ENCODE data around the gene GLRX3.

GLRX3 gene

DNA sequence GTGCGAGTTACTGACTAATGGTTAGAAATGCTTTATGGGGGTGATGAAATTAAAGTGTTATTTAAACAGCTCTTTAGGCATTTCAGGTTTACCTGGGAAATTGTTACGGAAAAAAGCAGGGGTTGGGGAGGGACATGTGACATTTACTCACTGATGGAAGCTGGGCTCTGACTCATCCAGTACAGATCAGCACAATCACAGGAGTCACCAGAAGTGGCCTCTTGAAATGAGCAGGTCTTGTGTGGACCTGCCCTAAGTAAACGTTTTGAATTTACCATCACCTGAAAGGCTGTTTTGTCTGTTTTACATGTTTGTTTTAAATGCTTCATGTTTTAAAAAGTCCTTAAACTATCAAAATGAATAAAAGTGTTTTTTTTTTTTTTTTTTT, 2.3 kb downstream of the GLRX3 start:
- peak; percentile 4 for DNase-seq

DNA sequence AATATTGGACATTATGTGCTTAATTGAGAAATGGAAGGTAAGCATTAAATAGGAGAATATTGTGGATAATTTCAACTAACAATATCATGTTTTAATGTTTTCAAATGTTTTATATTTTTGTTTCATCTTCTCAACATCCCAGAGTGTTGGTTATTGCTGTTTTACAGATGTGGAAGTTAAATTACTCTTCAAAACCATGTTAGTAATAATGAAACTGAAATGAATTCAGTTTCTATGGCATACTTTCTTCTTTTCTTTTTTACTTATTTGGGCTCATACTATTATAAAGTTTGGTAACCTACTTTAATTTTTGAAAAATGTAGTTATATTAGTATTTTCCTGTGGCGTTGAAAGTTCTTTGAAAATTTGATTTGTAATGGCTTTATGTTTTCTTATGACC, 4.2 kb downstream of the GLRX3 start:
- DNase-seq, result no peak

DNA sequence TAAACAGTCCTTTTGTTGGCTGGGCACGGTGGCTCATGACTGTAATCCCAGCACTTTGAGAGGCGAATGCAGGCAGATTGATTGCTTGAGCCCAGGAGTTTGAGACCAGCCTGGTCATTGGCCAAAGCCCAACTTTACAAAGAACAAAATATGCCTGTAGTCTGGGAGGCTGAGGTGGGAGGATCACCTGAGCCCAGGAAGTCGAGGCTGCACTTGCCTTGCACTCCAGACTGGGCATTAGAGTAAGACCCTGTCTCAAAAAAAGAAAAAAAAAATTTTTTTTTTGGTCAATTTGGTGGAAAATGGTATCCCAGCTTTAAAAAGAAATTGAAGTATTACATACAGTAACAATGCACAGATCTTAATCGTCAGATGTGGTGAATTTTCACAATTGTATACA, 4.8 kb downstream of the GLRX3 start:
- DNase-seq, result no peak

DNA sequence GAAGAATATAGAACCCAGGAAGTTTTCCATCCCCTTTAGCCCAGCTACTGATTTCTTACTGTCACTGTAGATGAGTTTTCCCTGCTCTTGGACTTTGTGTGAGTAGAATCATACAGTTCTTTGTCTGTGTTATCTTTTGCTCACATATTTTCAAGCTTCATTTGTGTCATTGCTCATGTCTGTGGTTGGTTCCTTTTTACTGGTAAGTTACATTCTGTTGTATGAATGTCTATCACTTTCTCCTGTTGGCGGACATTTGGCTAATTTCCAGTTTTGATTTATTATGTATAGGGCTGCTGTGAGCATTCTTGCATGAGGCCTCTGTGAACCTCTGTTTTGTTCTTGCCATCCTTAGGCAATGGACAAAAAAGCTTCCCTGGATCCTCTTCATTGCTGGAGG, 5.3 kb downstream of the GLRX3 start:
- DNase-seq, result peak; percentile 52

DNA sequence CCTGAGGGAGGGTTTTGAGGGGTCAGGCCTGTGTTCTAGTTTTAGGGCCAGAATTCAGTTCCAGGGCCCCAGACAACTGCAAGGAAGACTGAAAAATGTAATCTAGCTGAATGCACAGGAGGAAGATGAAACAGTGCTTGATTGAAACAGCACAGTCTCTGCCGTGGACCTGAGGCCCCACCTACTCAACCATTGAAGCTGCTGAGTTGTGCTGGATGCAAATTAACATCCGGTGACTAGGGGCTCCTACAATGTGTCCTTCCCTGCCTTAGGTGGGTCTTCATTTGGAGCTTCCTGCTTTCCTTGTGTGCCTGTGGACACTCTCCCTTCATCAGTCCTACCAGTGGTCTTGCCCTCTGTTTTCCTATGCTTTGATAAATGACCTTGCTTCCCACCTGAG, 5.7 kb downstream of the GLRX3 start:
- no peak for DNase-seq

DNA sequence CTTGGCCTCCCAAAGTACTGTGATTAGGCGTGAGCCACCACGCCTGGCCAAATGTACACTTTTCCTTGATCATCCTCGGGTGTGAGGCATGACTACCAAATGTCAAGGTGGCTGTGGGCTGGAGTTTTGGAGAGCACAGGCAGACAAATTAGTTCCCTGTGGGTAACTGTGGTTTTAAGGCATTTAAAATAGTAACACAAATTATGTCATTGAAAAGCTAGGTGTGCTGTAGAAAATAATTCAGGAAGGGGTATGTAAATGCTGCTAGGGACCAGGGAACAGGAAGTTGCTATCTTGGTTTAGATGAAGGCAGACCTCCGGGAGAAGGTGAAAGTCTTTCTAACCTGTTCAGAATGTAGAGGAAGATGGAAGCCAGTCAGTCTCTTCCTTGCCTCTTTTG, 9.9 kb downstream of the GLRX3 start:
- DNase-seq, result no peak

DNA sequence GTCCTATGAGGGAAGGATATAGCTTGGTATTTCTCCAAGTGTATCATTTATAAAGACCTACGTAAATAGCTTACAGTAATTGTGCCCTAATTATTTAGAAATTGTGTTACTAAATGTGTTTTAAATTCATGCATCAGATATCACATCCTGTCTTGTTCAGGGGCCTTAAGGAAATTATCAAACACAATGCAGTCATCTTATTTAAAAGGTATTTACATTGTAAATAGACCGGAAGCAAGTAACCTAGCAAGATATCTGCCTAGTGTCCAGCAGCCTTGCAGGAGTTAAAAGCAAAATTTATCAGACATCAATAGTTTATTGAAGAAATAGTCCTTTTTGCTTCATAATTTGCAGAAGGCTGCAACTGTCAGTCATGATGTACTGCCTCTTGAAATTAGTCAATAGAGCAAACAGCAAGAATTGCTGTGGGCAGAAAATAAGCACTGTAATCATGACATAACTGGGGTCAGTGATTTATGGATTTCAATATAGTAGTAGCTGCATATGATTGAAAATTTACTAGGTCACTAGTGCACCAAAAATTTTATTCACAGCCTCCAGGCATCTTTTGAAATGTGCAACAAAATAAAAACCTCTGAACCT, 23.1 kb downstream of the GLRX3 start:
- DNase-seq, result no peak

DNA sequence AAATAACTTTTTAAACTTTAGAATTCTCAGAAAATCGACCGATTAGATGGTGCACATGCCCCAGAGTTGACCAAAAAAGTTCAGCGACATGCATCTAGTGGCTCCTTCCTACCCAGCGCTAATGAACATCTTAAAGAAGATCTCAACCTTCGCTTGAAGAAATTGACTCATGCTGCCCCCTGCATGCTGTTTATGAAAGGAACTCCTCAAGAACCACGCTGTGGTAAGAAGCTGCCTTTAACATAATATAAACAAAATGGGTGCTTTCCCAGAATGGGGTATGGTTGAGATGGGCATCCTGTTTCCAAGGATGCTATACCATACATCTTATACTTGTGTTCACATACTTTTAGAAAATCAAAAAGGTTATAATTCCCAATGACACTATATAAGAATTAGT, 24.6 kb downstream of the GLRX3 start:
- no peak for DNase-seq

DNA sequence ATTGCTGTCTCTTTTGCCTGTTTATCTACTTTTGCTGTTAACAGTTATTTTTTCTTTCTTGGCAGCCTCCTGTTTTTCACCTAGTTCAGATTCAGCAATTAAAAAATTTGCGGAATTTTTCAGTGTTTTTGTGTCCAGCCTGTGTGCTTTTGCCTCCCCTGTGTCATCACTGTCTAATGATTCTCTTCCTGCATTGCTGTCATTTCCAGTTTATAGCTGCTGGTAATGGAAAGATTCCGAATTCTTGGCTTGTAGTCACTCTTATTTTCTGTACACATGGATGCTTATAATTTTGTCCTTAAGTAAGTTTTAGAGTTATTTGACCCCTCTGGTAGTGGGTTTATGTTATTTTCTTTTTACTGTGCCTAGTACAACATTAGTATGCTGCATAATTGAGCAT, 25.1 kb downstream of the GLRX3 start:
- no peak for DNase-seq

DNA sequence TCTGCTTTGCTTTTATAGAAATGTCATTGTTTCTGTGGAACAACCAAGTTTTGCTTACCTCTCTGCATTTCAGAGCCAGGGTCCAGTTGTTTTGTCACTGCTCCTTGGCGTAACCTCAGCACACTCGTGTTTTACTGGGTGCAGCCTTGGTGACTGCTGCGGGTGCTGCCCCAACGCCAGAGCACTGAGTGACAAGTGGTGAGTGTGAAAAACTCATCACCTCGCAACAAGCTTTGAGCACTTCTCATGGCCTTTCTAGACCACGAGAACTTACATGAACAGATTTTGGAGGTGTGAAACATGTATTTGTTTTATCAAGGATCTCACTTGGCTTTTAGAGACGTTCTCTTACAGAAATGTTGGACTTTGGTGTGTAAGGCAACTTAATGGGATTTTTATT, 31.0 kb downstream of the GLRX3 start:
- no peak for DNase-seq

DNA sequence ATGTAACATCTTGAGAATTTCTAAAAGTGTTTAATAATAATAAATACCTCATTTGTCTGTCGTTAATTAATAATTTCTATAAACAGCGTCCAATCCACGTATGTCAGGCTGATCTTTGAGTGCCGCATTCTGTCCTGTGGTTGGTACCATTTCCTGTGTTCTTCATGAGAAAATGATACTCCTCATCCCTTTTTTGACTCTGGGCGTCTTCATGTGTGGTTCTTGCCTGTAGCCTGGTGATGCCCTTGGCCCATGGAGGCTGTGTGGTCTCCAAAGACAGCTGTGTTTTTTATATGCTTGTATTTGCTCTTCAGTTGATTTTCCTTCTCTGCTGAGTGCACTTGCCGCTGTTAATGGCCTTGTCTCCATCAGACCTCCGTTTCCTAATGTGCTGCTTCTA, 31.5 kb downstream of the GLRX3 start:
- no peak for DNase-seq

DNA sequence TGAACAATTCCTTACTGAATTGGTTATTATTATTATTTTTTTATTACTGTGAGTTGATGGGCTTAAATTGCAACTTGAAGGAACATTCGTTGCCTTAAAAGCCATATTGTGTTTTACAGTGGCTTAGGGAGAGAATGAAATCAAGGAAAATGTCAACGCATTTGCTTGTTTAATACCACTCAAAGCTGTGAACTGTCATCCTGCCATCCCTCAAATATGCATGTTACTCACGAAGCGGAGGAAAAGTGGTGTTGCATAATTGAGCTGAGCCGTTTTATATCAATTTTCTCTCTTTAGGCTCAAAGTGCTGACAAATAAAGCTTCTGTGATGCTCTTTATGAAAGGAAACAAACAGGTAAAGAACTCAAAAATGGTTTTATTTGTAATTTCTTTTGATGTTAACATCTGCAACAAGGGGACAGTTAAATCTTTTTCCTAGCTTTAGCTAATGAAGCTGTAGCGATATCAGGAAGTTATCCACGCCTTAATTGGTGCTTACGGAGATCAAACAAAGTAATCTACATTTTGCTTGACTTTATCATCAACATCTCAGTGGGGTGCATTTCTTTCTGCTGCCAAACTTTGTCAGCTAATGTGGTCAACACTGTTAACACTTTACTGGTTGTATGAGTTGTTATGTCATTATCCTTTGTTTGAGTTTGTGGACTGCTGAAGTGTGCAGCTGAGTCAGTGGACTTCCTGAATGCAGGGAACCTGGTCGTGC, 33.1 kb downstream of the GLRX3 start:
- peak; percentile 32 for DNase-seq

DNA sequence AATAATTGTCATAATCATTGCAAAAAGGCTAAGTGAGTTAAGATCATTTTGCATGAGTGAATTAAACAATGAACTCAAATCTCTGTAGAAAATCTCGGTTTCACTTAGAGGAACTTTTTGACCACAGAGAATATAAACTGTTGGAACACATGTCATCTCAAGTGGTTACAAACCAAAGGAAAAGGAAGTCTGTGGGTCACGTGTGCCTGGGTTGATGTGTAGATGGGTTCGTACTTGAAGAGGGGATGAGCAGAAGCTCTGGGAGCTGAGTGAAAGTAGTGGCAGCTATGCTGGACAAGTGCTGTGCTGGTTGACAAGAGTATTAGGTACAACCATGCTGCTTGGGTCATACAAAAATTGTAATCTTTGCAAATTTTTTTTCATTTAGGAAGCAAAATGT, 35.0 kb downstream of the GLRX3 start:
- DNase-seq, result no peak

DNA sequence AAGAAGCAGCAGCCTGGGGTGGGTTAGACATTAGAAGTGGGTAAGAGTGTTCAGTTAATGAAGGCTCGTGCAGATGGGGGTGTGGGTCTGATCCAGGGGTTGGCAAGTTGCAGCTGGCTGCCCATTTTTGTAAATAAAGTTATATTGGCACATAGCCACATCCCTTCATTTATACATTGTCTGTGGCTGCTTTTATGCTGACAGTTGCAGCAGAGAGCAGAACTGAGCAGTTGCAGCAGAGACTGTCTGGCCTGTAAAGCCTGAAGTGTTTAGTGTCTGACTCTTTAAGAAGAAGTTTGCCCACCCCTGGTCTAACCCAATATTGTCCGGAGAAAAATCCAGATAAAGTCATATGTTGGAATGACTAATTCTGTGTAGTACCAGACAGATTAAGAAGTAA, 38.1 kb downstream of the GLRX3 start:
- no peak for DNase-seq

DNA sequence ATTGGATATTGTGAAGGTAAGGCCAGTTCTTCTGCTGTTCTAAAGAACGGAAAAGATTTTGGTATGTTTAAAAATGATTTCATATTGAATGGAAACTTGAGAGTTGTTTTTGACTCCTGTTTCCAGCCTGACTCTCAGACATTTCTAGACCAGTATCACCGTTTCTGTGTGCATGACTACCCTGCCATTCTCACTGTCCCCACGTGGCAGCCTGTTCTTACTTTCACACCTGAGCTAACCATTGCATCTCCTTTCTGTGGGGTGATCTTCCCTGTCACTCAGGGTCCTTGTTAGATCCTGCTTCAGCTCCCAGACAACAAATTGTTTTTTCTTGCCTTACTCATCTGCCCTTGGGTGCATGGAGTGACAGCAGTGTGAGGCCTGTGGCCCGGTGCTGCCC, 38.9 kb downstream of the GLRX3 start:
- DNase-seq, result no peak

DNA sequence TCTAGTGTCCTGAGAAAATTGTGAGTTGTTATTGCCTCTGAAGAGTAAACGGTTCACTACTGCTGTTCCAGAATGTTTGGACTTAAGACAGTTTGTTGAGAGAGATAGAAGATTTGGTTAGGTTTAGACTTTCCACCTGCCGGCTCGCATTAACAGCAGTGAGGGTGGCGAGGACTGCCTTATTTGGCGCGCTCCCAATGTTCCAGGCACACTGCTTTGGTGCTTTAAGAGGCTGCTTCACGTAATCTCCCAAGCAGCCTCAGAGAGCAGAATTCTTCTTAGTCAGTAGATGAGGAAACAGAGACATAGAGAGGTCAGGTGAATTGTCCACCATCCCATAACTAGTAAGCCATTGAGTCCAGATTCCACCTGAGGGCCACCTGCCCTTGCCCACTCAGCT, 41.1 kb downstream of the GLRX3 start:
- no peak for DNase-seq

DNA sequence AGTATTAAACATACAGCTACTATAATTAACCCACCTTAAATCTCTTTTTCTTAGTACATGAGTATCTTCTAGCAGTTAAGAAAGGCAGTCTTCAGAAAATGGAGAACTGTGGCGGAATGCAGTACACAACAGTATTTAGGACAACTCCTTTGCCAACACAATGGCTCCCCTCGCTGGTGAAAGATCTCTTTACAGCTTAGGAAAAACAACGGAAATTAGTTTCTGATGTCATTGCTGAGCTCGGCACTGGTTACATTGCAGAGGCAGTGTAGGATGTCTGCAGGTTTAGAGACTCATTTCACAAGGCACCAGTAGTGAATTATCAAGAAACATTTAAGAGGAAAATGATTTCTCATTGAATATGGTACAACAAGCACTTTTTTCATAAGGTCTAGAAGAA, 43.4 kb downstream of the GLRX3 start:
- peak; percentile 44 for DNase-seq

DNA sequence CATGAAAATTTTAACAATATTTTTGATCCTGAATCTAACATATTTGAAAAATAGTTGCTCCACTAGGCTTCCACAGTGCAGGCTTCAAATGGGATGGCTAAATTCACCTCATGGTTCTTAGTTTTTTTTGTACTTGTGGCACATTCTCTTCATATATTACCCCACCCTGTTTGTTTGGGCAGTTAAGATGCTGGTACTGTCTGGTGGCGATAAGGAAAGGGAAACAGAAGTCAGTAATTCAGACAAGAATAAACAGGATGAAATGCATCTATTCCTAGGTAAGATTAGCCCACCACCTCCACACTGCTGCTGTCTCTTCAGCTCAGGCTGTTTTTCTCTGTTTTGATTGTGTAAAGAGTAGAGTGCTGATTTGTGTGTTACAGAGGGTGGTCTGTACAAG, 44.2 kb downstream of the GLRX3 start:
- no peak for DNase-seq

DNA sequence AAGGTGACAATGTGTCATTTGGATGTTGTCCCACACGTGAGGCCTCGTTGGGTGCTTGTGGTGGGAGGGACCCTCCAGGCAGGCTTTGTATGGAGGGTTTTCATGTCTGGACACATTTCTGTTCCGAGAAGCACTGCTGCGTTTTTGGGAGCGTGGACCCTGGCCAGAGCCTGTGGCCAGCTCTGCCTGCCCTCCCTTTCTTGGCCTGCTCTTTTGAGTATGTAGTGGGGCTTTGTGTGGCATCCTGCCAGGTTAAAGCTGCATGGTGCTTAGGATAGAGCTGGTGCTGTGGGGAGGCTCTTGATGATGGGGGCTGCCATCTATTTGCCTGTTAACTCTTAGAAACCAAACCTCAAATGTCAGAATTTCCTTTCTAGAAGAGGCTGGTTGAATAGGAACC, 45.7 kb downstream of the GLRX3 start:
- no peak for DNase-seq

DNA sequence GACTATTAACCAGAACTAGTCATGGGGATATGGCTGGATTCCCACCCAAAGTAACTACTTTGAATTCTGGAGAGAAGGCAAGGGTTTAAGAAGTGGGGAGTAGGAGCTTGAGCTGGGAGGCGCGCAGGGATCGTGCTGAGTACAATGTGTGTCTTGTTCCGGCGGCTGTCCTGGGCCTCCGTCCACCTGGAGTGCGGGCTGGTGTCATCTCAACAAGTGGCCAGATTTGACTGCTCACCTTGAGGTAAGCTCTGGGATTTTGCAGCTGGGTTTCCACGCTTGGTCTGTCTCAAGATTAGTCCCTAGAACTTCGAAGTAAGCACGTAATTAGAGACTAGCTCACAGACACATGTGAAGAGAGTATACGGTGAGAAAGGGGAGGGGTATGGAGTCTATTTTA, 49.4 kb downstream of the GLRX3 start:
- DNase-seq, result no peak

DNA sequence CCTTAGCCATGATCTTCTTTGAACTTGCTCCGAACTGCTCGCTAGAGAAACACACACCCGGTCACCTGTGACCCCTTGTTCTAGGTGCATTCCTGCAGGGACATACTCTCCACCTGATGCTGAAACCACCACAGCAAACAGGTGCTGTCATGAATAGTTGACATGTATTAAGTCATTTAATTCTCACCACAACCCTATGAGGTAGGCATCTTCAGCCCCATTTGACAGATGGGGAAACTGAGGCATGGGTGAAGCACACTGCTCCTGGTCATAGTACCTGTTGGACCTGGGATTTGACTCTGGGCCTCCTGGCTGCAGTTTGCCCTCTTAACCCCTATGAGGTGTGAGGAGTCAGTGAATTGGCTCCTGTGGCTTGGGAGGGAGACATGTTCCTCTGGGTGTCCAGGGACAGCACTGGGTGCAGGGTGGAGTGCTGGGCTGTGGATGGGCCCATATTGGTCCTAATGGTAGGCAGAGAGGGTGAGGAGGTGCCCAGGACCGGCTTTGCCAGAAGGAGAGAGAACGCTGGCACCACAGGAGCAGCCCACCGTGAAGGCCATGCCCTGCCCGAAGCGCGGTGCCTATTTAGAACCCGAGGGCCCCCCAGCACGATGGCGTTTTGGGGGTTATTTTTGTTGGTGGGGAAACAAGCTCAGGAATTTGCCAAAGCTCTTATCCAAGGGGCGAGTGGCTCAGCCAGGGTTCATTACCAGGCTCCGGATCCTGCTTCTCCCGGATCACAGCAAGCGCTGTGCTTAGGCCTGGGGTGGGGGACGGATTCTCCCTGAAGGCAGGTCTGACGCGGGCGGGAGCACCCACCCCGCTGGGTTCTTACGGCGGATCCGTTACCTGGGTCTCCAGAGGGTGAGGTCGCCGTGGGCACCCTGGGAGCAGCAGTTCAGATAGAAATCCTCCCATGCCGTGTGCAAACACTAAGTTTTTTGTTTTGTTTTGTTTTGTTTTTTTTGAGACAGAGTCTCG, 52.3 kb downstream of the GLRX3 start:
- no peak for DNase-seq

DNA sequence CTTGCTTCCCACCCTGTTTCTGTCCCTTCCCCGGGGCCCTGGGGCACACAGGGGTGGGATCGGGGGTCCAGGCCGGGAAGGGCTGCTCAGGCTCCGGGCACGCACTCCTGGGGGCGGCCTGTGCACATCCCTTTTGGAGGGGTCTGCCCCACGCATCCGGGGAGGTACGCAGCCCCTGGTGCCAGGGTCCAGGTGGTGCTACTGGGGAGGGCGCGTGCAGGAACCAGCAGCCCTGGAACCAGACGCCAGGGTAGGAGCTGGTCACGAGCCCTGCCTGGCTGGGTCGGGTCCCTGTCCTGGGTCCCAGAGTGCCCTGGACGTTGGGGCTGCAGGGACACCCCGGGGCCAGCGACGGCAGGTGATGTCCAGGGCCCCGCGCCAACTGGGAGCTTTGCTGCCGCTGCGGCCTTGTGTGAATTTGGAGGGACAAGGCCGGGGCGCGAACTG, 53.4 kb downstream of the GLRX3 start:
- no peak for DNase-seq

DNA sequence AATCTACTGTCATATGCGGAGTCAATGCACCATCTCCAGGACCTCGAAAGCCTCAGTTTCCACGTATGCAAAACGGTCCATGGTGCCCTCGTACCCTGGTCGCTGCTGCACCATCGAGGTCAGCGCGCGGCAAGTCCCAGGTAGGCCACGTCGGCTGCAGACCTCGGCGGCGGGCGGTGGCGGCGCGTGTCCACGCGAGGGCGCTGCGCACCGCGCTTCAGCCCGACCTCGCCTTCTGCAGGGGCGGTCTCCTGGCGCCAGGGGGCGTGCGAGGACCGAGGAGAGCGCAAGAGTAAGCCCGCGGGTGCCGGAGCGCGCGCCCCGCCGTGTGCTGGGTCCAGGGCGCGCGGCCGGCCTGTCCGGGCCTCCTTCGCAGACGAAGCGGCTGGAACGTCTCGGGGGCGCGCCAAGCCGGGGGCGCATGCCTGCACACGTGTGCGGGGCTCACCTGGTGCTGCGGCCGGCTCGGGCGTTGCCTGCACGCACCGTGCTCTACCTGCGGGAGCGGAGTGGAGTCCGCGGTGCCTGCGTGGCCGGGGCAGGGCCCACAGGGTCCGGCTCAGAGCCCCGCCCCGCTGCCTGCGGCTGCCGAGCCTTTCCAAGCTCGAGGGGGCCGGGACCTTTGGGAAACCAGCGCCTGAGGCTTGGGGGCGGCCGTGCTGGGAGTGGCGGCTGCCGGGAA, 54.0 kb downstream of the GLRX3 start:
- DNase-seq, result peak; percentile 36

Data from kidney glomerular epithelial cell (primary cell).